GM21717 (cell line): ENCODE data around the gene NSRP1.
"Not testable (repeated sequence)": the region's sequence is repeated elsewhere in the genome, so short reads cannot be mapped to it uniquely, and the experiment has no call there.

Source experiments
- ATAC-seq: cut with Tn5 transposase; IDR thresholded peaks from one replicate; pipeline ENCODE4 v1.9.1; 2021; ENCODE audit warnings: mild to moderate bottlenecking, moderate library complexity; ENCODE audit not compliant: unreplicated experiment

Gene NSRP1

GRCh38 chr17:30118635-30119034 lies 2.0 kb downstream of the NSRP1 start:
- not testable (repeated sequence) for ATAC-seq

GRCh38 chr17:30124273-30124796 lies 7.7 kb downstream of the NSRP1 start:
- ATAC-seq: no peak

- ATAC-seq: no peak
Measured at GRCh38 chr17:30130121-30130520, 13.5 kb downstream of the NSRP1 start.

GRCh38 chr17:30132615-30133014 lies 16.0 kb downstream of the NSRP1 start:
- ATAC-seq: no peak

GRCh38 chr17:30133197-30133596 lies 16.6 kb downstream of the NSRP1 start:
- no peak for ATAC-seq

- ATAC-seq: no peak
Measured at GRCh38 chr17:30134551-30134950, 17.9 kb downstream of the NSRP1 start.

GRCh38 chr17:30137158-30137557 lies 20.5 kb downstream of the NSRP1 start:
- ATAC-seq: no peak

- ATAC-seq: not testable (repeated sequence)
Measured at GRCh38 chr17:30147860-30148259, 31.2 kb downstream of the NSRP1 start.

- ATAC-seq: no peak
Measured at GRCh38 chr17:30148376-30148775, 31.8 kb downstream of the NSRP1 start.

GRCh38 chr17:30151471-30151870 lies 34.9 kb downstream of the NSRP1 start:
- ATAC-seq: no peak

GRCh38 chr17:30153463-30153862 lies 36.8 kb downstream of the NSRP1 start:
- no peak for ATAC-seq

- no peak for ATAC-seq
Measured at GRCh38 chr17:30155389-30155788, 38.8 kb downstream of the NSRP1 start.

- no peak for ATAC-seq
Measured at GRCh38 chr17:30158896-30159625, 42.4 kb downstream of the NSRP1 start.

GRCh38 chr17:30160419-30161172 lies 44.0 kb downstream of the NSRP1 start:
- no peak for ATAC-seq

GRCh38 chr17:30161601-30162000 lies 45.0 kb downstream of the NSRP1 start:
- ATAC-seq: no peak

- ATAC-seq: no peak
Measured at GRCh38 chr17:30164531-30164930, 47.9 kb downstream of the NSRP1 start.

GRCh38 chr17:30165147-30165546 lies 48.5 kb downstream of the NSRP1 start:
- ATAC-seq: no peak

GRCh38 chr17:30165960-30166359 lies 49.3 kb downstream of the NSRP1 start:
- no peak for ATAC-seq

GRCh38 chr17:30170415-30170987 lies 53.9 kb downstream of the NSRP1 start:
- no peak for ATAC-seq

- ATAC-seq: no peak
Measured at GRCh38 chr17:30172560-30172959, 55.9 kb downstream of the NSRP1 start.

- ATAC-seq: peak; percentile 62
Measured at GRCh38 chr17:30173649-30174048, 57.0 kb downstream of the NSRP1 start.

GRCh38 chr17:30174556-30174955 lies 57.9 kb downstream of the NSRP1 start:
- ATAC-seq: no peak
